HG02973 (cell line): ENCODE results near the gene CSNK2B.

Experiments used
- ATAC-seq: cut with Tn5 transposase; IDR thresholded peaks from one replicate; pipeline ENCODE4 v1.9.1; 2021; ENCODE audit warnings: moderate library complexity; ENCODE audit not compliant: unreplicated experiment

CSNK2B gene

DNA sequence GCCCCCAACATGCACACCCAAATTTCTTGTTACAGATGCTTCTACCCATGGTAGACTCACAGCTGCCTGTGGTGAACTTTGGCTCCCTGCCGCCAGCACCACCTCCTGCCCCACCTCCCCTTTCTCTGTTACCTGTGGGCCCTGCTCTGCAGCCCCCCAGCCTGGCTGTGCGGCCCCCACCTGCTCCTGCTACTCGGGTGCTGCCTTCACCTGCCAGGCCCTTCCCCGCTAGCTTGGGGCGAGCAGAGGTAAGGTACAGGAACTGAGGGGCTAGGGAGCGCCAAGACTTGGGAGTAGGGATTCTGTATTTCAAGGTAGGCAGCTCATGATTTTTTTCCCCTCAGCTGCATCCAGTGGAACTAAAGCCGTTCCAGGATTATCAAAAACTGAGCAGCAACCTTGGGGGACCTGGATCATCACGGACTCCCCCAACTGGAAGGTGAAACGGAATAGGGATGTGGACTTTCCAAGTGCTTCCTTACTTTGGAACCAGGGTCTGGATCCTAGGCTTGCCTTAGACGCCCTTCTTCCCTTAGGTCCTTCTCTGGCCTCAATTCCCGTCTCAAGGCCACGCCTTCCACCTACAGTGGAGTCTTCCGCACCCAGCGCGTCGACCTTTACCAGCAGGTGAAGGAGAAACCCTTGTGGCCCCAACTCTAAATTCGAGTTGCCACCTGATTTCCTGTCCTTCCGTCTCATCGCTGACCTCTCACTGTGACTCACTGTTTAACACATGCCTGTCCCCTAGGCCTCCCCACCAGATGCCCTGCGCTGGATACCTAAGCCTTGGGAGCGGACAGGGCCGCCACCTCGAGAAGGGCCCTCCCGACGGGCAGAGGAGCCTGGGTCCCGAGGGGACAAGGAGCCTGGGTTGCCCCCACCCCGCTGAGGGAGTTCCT, 28.9 kb upstream of the CSNK2B start:
- no peak for ATAC-seq

DNA sequence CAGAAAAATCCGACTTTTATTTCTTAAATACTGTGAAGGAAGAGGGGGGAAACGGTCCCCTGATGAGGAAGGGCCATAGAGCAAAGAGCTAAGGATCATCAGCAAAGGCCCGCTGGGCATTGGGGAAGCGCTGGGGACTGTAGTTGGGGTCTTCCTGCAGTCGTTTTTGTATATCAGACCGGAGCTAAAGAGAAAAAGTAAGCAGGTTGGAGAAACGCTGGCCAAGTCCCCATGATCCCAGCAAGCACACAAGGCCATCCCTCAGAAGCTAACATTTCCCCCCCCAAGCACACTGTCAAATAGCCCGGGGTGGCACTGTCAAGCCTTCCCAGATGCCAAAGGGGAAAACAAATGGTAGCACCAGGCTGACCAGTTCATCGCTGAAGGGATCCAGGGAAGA, 26.8 kb upstream of the CSNK2B start:
- ATAC-seq, result no peak

DNA sequence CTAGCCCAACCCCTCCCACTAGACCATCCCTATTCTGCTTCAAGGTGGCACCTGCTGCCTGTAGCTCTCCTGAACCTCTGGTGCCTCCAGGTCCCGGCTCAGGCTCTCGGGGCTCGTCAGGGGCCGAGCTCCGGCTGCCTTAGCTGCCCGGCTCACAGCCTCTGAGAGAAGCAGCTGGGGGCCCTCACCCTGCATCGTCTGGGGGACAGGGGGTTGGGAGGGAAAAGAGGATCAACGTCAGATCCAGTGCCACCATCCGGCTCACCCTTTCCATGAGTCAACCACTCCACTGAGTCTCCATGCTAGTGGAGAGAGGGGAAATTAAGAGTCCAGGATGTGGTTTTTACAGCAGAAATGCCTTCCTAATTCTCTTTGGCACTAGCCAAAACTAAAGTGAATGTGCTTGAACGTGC, 26.4 kb upstream of the CSNK2B start:
- no peak for ATAC-seq

DNA sequence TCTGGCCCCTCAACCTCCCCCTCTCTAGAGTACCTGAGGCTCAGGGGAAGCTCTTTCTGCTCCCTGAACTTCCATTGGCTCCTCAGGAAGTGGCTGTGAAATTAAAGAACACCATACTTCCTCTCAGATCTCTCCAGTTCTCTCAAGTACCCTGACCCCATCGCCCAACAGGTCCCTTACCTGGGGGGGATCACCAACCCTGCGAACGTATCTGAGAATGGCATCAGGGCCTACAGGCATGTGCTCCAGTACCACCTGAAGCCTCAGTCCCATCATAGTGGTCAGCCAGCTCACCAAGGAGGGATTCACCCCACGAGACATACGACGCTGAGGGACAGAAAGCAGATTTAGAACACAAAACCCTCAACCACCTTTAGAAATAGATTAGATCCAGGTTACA, 25.3 kb upstream of the CSNK2B start:
- no peak for ATAC-seq

DNA sequence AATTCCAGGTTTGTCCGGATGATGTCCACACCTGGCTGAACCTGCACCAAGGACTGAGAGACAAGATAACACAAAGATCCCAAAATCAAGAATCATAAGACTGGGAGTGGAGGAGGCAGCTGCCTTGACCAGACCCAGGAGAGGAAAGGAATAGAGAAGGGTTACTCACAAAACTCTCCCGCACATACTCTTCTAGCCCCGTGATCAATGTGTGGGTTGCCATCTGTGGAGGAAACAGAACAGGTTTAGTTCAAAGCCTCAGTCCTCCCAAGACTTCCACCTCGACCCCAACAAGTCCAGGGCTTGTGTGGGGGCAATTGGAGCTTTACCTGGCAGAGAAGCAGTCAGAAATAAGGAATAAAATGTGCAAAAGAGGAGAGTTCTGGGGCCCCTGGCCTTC, 24.5 kb upstream of the CSNK2B start:
- ATAC-seq, result no peak

DNA sequence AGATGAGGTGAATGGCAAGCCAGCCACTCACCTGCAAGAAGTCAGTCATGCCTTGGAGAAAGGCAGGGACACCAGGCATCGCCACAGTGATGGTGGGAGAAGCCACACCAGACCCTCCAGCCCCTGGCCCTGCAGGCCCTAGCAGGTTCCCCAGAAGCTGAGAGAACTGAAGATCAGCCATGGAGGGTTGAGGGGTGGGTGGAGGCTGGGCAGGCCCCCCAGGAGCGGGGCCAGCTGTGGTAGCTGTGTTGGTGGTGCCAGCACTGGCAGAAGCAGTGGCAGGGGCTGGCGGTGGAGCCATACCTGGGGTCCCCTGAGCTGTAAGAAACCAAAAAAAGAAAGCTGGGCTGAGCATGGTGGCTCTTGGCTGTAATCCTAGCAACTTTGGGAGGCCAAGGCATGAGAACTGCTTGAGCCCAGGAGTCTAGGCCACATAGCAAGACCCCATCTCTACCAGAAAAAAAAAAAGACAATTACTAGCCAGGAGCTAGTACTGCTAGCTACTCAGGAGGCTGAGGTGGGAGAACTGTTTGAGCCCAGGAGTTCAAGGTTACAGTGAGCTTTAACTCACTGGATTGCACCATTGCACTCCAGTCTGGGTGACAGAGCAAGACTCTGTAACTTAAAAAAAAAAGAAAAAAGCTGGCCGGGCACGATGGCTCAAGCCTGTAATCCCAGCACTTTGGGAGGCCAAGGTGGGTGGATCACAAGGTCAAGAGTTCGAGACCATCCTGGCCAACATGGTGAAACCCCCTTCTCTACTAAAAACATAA, 22.9 kb upstream of the CSNK2B start:
- ATAC-seq, result no peak

DNA sequence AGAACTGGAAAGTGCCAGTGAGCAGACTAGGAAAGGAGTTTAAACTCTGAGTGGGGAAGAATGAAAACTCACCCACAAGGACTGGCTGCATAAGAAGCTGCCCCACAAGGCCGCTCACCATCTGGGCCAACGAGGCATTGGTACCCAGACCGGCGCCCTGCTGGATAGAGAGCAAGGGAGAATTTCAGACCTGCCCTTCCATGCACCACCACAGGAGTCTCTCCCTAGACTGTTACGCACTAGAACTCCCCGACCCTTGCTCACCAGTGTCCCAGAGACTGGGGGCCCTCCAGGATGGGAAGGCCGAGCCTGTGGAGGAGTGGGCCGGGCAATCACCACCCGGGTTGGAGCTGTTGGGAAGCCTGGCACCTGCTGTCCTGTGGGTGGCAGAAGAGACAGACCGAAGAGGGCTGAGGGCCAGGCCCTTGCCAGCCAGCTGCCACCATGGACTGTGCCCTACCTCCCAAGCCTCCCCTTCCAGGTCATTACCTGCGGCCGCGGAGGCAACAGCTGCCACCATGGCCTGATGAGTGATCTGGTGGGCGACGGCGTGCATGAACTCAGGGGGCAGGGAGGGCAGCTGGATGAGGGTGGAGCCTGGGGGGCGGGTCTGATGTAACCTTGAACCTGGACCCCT, 21.9 kb upstream of the CSNK2B start:
- ATAC-seq, result no peak

DNA sequence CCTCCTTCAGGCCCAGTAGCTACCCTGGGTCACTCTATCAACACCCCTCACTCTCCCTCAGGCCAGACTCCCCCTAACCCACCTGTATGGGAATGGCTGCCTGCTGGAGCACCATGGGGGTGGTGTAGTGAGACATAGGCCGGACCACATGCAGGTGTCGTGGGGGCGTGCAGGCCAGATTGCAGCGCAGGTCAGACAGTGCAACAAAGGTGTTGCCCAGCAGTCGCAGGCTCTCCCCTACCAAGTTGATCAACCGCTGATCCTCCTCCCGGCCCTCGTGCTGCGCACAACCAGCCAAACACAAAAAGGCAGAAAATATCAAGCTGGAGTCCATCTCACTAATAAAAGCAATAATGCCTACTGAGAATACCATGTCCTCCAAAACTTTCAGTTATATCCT, 20.6 kb upstream of the CSNK2B start:
- ATAC-seq, result no peak

DNA sequence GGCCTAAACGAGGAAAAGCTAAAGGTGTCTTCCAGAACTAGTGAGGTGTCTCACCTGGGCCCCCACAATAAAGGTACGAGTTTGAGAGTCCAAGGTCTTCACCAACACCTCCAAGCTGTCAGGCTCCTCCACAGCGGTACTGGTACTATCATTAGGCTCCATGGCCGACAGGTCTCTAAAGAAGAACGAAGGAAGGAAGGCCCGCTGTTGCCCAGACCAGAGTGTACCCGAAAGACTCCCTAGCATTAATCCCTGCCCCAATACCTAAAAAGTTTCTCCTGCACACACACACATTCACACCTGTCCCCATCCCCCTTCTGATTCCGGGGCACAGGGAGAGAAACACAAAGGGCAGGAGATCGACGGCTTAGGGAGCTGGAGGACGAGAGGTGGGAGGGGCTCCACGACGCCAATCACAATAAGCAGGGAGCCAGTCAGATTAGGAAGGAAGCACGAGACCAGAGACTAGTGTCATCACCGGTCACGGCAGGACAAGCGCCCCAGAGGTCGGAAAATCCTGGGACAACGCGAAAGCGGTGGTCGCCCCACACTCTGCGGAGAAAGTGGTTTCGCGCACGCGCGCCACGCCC, 14.2 kb upstream of the CSNK2B start:
- ATAC-seq, result peak; percentile 27

DNA sequence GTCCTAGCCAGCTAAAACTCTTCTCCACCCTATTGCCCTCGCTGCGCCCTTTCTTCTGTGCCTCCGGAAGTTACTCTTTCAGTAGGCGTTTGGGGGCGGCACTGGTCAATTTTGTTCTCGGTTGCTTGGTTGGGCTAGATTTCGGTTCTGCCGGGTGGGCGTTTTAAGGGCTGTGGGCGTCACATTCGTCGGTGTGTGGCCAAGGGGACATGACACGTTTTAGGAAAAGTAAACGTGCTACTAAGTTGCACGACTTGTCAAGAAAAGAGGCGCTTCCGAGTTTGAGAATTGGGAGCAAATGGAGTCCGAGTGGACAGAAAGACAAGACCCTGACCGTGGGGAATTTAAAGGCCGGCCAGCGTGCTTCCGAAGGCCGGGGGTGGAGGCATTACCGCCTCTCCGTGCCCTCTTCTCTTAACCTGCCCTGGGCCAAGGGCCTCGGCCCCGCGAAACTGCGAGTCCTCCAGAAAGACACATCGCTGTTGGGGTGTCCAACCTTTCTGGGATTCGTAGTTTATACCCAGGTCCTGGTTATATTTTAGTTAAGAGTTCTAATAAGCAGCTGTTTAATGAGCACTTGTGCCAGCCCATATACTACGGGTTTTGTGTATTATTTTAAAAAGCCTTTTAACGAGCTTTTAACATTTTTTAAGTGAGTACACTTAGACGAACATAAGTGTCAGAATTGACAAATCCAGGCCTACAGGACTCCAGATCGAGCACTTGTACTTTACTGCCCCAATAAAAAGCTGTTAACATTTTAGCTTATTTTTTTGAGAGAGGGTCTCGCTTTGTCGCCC, 12.8 kb upstream of the CSNK2B start:
- peak; percentile 44 for ATAC-seq

DNA sequence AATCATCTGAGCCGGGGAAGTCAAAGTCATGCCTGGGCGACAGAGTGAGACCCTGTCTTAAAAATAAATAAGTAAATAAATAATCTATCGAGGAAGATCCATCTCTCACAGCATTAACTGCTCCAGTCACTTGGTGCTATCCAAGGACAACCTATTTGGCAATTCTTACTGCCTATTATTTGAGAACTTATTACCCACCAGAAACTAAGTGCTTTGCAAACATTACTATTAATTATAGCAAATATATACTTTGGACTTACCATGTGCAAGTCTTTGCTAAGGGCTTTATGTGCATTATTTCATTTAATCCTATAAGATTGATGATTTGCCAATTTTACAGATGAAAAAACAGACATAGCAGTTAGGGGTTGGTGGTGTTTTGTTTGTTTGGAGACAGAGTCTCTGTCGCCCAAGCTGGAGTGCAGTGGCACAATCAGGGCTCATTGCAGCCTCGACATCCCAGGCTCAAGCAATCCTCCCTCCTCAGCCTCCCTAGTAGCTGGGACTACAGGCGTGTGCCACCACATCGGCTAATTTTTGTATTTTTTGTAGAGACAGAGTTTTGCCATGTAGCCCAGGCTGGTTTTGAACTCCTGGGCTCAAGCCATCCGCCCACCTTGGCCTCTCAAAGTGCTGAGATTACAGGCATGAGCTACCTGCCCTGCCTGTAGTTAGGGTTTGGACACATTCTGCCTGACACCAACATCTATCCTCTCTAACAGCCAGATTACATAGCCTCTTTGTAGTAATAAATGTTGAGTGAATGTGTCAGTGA, 11.1 kb upstream of the CSNK2B start:
- ATAC-seq, result no peak

DNA sequence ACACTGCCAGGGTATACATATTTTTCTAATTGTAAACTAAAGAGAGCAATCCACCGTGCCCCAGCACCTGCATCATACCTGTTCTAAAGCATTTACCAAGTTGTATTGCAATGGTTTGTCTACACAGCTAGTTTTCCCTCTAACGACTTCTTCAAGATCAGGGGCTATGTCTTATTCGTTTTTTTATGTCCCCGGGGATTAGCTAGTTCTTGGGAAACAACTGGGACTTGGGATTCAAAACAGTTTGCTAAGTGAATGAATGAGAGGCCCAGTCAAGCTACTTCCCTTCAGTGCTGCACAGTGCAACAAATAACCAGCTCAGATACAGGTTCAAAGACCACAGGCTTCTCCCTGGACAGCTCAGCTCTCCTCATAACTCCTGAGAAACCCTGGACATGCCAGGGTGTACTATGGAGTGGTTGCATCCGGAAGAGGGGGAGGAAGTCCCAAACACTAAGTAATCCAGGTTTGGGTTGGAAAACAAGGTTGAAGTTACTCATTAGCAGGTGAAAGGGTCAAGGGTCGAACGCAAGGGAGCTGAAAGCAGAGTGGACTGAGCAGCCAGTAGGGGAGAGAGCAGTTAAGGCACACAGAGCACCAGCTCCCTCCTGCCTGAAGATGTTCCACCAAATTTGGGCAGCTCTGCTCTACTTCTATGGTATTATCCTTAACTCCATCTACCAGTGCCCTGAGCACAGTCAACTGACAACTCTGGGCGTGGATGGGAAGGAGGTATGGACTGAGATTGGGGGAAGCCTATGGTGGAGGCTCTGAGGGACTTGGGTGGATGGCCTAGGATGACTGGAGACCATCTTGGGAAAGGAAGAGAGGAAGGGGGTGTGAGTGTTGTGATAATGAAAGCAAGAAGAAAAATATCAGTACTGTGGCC, 10.3 kb upstream of the CSNK2B start, which contains the start of gene APOM:
TSS of gene APOM (plus strand) at position 546 of the 889 bp plus-strand sequence. CDS start at position 619, 73 bp downstream.
- ATAC-seq, result no peak

DNA sequence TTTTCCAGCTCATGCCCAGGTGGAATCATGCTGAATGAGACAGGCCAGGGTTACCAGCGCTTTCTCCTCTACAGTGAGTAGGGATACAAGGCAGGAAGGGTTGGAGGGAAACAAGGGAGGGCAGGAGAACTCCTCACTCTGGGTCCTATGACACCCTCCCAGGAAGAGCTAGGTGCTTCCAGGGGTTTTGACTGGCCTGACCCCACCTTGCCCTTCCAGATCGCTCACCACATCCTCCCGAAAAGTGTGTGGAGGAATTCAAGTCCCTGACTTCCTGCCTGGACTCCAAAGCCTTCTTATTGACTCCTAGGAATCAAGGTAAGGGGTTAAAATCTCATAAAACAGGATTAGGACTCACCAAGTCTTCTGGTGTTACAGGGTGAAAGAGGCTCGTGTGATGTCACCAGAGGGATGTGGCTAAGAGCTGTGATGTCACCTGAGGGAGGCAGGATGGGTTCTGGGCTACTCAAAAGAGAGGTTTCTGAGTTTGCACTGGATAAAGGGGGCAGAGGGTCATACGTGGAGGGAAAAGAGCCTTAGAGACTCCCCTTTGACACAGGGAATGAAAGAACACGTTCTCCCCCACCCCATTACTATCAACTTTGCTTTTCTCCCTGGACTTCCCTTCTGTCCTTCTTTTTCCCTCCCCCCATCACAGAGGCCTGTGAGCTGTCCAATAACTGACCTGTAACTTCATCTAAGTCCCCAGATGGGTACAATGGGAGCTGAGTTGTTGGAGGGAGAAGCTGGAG, 8.3 kb upstream of the CSNK2B start:
- no peak for ATAC-seq

DNA sequence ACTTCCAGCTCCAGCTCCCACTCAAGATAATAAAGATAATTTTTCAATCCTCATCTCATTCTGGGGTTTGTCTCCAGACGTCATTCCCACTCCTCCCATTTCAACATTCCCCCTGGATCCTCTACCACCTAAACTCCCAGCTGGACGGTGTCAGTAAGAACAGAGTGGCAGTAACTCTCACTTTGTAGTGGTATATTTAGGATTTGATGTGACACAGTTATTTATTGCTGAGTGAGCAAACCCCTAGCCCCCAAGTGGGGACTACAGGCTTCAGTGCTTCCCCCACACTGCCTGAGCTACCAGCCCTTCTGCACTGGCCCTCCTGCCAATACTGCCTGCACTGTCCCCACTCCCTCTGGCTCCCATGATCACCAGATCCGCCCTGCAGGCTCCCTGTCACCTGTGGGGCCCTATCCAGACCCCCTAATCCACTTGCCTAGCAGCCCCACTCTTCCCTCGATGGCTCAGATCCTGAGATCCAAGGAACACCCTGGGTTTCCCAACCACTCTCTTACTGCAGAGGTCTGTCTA, 7.7 kb upstream of the CSNK2B start:
- no peak for ATAC-seq

DNA sequence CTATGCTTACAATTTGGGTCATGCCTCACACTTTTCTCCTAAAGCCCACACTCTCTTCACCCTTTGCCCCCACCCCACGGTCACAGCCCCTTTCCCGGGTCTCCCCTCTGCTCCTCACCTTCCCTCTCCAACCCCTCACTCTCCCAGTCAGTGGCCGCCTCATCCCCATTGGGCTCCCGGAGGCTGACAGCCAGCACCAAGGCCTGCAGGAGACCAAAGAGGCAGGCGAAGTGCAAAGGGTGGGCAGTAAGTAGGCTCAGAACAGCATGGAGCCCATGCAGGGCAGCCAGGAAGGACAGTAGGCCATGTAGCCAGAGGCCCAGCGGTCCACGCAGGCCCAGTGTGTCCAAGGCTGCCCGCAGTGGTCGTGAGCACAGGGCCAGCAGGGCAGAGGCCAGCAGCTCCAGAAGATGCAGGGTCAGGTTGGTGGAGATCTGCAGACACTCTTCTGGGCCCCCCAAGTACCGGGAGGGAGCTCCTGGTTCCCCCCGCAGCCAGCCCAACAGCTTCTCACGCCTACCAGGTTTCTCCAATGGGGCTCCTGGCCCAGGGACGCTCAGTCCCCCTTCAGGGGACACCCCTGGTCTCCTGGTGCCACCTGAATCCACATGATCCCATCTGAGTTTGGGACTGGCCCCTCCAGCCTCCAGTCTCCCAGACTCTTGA, 6.8 kb upstream of the CSNK2B start:
- ATAC-seq, result no peak

DNA sequence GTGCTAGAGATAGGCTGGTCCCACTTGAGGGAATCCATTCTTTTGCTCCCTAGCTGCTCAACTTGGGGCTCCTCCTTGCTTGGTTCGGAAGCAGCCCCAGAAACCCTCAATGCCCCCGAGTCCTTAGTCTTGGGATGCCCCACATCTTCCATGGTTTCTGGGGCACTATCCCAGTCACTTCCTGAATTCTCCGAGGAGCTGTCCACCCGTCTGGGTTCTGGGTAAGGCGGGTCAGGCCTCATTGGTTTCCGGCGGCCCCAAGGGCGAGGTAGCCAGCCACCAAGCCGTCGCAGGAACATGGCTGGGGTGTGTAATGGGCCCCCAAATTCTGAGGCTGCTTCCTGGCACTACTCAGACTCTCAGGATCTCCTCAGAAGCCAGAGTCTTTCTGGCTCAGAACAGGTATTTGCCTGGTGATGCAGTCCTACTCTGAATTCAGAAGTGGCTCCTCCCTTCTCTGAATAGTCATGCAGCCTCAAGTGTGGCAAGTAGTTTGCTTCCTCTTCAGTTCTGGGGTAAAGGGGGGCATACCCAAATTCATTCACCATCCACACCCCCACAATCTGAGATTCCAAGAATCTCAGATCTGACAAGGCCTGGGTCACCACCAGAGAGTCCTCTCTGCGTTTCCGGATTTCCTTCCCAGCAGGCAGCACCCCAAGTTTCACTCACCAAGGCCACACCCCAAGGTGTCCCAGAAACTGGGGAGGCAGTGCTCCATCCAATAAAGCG, 6.1 kb upstream of the CSNK2B start:
- ATAC-seq, result no peak
